ENCODE results near the gene LETM1. TPM values are rescaled to one million over a fixed set of nuclear protein-coding genes. Genes with fewer than 3 reads are reported as not detected.

LETM1 gene
- total and polyA plus RNA-seq, 2 of the 13 experiments (the other 11 are each of a cell fraction or from before 2014, with no cell fraction given), result 9.7 to 41.6 TPM

DNA sequence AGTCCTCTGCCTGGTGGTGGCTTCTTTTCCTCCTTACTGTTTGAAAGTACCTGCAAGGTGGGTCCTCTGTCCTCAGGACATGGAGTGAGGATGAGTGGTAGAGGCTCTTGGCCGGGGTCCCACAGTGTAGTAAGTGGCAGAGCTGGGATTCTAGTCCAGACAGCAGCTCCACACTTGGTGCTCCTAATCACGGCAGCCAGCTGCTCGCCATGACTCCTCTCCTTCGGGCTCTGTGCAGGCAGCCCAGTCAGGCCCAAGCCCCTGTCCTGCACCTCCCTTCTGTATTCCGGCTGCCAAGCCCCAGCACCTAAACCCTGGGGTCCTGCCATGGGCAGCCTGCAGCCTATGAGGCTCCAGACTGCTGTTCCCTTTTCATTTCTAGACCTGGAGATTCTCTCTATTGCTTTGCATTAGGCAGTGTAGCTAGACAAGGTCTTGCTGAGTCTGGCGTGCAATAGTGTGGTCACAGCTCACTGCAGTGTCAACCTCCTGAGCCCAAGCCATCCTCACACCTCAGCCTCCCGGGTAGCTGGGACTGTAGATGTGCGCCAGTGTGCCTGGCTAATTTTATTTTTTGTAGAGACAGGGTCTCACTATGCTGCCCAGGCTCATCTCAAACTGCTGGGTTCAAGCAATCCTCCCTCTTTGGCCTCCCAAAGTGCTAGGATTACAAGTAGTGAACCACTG, 40.2 kb upstream of the LETM1 start:
- BruUV-seq (replicated peaks), result no TSS peak
- Histone ChIP-seq H3K9ac (ENCODE audit: insufficient read depth, low read depth, low read length) (no peak overlapping the region), H4K20me1 (ENCODE audit: insufficient read depth, low read length) (peaks cover 23% of the 10 kb centered on the region), H3K27me3 (ENCODE audit: control insufficient read depth in 1 of 2, insufficient read depth in 2 of 2, low read length in 2 of 2) (no peaks in the 10 kb centered on the region), H3K4me3 (replicated peaks in 1 of 3; ENCODE audit: insufficient read depth in 1 of 3, low read depth in 2 of 3, low read length in 3 of 3) (no peak overlapping the region), H3K36me3 (replicated peaks in 1 of 2; ENCODE audit: control insufficient read depth in 1 of 2, insufficient read depth in 2 of 2, low read length in 2 of 2) (peaks cover 2 to 38% of the 10 kb centered on the region in 2 experiments), H2AFZ (ENCODE audit: low read length) (no peak overlapping the region), H3K79me2 (ENCODE audit: insufficient read depth, low read length) (peaks cover 89% of the 10 kb centered on the region), H3K4me1 (ENCODE audit: insufficient read depth, low read length) (peaks cover 22% of the 10 kb centered on the region), H3K9me3 (ENCODE audit: low read length) (no peaks in the 10 kb centered on the region), H3K4me2 (ENCODE audit: low read depth, low read length) (no peak overlapping the region), H3K27ac (ENCODE audit: extremely low read length, insufficient read depth, low read length) (no peak overlapping the region)
- intact Hi-C loops (cut with micrococcal nuclease; ENCODE audit: unreplicated experiment) (loop anchor here (5.0 kb wide), 1 partner anchor 84 kb away; no protein-coding TSS in a partner anchor), in situ Hi-C loops (cut with HindIII; ENCODE audit: extremely low pct_ligation_motif_present, low pct_unique_long_range_greater_than_20kb) (no loop called here)
- DNase-seq (ENCODE audit: low spot score) (no peak), FAIRE-seq (no peak), ATAC-seq (no peak)
- ChIA-PET POLR2A (no interaction called here), CTCF (ENCODE audit: low intra/inter-chr PET ratio, low total read pairs) (no interaction called here)
- no peak for TF ChIP-seq GATAD2A (CRISPR knock-in tag; IDR thresholded peaks at IDR 0.05)
- TF ChIP-seq ETV6 (CRISPR knock-in tag; conservative IDR thresholded peaks at IDR 0.05), result no peak
- no peak for TF ChIP-seq HDAC2 (CRISPR knock-in tag; IDR thresholded peaks at IDR 0.05)
- no peak for TF ChIP-seq ZBTB38 (CRISPR knock-in tag; IDR thresholded peaks at IDR 0.05)
- TF ChIP-seq, protein P1, sequence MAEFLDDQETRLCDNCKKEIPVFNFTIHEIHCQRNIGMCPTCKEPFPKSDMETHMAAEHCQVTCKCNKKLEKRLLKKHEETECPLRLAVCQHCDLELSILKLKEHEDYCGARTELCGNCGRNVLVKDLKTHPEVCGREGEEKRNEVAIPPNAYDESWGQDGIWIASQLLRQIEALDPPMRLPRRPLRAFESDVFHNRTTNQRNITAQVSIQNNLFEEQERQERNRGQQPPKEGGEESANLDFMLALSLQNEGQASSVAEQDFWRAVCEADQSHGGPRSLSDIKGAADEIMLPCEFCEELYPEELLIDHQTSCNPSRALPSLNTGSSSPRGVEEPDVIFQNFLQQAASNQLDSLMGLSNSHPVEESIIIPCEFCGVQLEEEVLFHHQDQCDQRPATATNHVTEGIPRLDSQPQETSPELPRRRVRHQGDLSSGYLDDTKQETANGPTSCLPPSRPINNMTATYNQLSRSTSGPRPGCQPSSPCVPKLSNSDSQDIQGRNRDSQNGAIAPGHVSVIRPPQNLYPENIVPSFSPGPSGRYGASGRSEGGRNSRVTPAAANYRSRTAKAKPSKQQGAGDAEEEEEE (CRISPR knock-in tag; IDR thresholded peaks at IDR 0.05; ENCODE audit: borderline replicate concordance), result no peak
- TF ChIP-seq, protein P2, sequence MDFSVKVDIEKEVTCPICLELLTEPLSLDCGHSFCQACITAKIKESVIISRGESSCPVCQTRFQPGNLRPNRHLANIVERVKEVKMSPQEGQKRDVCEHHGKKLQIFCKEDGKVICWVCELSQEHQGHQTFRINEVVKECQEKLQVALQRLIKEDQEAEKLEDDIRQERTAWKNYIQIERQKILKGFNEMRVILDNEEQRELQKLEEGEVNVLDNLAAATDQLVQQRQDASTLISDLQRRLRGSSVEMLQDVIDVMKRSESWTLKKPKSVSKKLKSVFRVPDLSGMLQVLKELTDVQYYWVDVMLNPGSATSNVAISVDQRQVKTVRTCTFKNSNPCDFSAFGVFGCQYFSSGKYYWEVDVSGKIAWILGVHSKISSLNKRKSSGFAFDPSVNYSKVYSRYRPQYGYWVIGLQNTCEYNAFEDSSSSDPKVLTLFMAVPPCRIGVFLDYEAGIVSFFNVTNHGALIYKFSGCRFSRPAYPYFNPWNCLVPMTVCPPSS (IDR thresholded peaks at IDR 0.05), result no peak
- TF ChIP-seq TOE1 (CRISPR knock-in tag; IDR thresholded peaks at IDR 0.05), result no peak
- TF ChIP-seq, protein P3, sequence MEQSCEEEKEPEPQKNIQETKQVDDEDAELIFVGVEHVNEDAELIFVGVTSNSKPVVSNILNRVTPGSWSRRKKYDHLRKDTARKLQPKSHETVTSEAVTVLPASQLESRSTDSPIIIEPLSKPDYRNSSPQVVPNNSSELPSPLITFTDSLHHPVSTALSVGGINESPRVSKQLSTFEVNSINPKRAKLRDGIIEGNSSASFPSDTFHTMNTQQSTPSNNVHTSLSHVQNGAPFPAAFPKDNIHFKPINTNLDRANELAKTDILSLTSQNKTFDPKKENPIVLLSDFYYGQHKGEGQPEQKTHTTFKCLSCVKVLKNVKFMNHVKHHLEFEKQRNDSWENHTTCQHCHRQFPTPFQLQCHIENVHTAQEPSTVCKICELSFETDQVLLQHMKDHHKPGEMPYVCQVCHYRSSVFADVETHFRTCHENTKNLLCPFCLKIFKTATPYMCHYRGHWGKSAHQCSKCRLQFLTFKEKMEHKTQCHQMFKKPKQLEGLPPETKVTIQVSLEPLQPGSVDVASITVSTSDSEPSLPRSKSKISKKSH (CRISPR knock-in tag; IDR thresholded peaks at IDR 0.05; ENCODE audit: borderline replicate concordance), result no peak
- WGBS (ENCODE audit: low lambda C conversion rate), result 100% methylated on average over 3 of the region's 8 CpGs
